HG02981 (cell line): ENCODE results near the gene TRPV2.

ENCODE experiments used
- ATAC-seq: cut with Tn5 transposase; IDR thresholded peaks from one replicate; pipeline ENCODE4 v1.9.1; 2021; ENCODE audit warnings: mild to moderate bottlenecking, moderate library complexity; ENCODE audit not compliant: unreplicated experiment

The TRPV2 gene

GRCh38 chr17:16473044-16474011 lies 58.0 kb downstream of the TRPV2 start:
- no peak for ATAC-seq

- no peak for ATAC-seq
These were observed 58.8 kb downstream of the TRPV2 start for GRCh38 chr17:16474012-16474725.

- no peak for ATAC-seq
These were observed 59.9 kb downstream of the TRPV2 start for GRCh38 chr17:16475179-16475704.

- no peak for ATAC-seq
These were observed 61.9 kb downstream of the TRPV2 start for GRCh38 chr17:16477255-16477654.

GRCh38 chr17:16477666-16478065 lies 62.3 kb downstream of the TRPV2 start:
- no peak for ATAC-seq

GRCh38 chr17:16478649-16479048 lies 63.3 kb downstream of the TRPV2 start:
- no peak for ATAC-seq

- no peak for ATAC-seq
These were observed 63.9 kb downstream of the TRPV2 start for GRCh38 chr17:16479264-16479663.

- no peak for ATAC-seq
These were observed 65.6 kb downstream of the TRPV2 start for GRCh38 chr17:16480995-16481394.

- no peak for ATAC-seq
These were observed 66.9 kb downstream of the TRPV2 start for GRCh38 chr17:16482253-16482652.

GRCh38 chr17:16483021-16483645 lies 67.8 kb downstream of the TRPV2 start:
- ATAC-seq, result no peak

- no peak for ATAC-seq
These were observed 69.2 kb downstream of the TRPV2 start for GRCh38 chr17:16484445-16485175.
